Measurements from ENCODE around the gene AGBL5.

The AGBL5 gene

DNA sequence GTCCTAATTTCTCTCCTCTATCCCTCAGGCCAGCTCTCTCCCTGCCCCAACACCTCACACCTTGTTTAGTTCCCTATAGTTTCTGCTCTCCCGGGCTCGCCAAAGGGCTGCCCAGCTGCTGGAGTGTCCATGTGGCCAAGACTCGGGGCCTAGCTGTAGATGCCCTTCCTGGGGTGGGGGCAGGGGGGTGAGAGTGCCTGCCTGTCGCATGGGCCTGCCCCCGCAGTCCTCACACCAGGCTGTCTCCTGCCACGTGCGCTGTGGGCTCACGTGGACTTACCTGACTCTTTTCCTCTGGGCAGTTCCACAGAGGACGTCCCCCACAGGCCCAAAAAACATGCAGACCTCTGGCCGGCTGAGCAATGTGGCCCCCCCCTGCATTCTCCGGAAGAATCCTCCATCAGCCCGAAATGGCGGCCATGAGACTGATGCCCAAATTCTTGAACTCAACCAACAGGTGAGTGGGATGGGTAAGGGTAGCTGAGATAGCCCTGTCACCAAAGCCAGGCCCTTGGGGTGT lies 26.1 kb upstream of the AGBL5 start:
- no peak for DNase-seq

DNA sequence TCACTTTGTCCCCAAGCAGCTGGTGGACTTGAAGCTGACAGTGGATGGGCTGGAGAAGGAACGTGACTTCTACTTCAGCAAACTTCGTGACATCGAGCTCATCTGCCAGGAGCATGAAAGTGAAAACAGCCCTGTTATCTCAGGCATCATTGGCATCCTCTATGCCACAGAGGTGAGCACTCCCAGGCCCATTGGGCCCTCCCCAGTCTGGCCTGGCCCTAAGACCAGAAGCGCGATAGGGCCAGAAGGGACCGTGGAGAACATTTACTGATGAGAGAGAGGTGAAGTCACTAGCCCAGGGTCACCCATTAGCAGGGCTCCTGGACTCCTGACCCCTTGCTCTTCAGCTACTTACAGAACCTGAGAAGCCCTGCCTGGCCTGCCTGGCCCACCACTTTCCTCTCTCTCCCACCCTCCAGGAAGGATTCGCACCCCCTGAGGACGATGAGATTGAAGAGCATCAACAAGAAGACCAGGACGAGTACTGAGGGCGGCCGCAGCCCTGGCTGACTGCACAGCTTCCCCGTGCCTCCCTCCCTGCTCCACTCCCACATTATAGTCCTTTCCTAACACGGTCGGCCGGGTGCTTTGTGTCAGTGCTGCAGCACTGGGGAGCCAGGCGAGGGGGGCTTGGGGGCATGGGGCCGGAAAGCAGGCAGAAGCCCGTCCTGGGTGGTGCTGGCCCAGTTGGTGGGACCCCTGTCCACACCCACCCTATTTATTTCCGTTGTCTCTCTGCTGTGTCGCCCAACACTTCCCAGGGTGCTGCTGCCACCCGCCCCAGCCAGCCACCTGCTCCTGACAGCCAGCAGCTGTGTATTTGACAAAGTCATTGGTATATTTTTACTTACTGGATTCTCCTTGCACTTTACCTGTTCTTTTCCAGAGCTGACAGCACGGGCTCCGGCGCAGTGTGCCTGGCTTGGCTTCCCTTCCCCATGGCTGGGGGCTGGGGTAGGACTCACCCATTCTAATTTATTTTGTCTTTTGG lies 25.3 kb upstream of the AGBL5 start:
- no peak for DNase-seq

DNA sequence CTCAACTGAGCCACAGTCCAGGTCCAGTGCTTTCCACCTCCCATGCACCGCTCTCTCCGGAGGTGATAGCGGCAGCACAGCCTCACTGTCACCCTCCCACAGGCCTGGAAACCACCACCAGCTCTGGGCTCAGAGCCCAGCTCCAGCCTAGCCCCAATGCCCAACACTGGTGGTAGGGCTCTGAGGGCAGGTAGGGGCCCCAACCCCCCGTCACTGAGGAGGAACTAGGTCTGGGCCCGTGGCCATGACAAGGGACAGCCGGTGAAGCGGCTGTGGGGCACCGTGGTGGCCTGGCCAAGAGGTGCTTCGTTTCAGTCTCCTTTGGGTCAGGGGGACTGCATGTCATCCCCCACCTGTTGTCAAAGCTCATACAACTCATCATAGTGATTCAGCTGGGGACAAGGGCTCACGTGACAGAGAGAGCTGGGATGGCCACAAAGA lies 24.2 kb upstream of the AGBL5 start:
- no peak for DNase-seq

- DNase-seq, result no peak
Observed at GRCh38 chr2:27029051-27029450, 22.4 kb upstream of the AGBL5 start.

- peak; percentile 91 for DNase-seq
Observed at GRCh38 chr2:27032495-27033252, 18.8 kb upstream of the AGBL5 start, which contains the start of gene TMEM214. Gene TMEM214 (plus strand): TSS chr2:27032965. CDS start chr2:27033016, 51 bp downstream.

- DNase-seq, result no peak
Observed at GRCh38 chr2:27033253-27033852, 18.1 kb upstream of the AGBL5 start.

GRCh38 chr2:27038012-27038411 lies 13.5 kb upstream of the AGBL5 start:
- no peak for DNase-seq

DNA sequence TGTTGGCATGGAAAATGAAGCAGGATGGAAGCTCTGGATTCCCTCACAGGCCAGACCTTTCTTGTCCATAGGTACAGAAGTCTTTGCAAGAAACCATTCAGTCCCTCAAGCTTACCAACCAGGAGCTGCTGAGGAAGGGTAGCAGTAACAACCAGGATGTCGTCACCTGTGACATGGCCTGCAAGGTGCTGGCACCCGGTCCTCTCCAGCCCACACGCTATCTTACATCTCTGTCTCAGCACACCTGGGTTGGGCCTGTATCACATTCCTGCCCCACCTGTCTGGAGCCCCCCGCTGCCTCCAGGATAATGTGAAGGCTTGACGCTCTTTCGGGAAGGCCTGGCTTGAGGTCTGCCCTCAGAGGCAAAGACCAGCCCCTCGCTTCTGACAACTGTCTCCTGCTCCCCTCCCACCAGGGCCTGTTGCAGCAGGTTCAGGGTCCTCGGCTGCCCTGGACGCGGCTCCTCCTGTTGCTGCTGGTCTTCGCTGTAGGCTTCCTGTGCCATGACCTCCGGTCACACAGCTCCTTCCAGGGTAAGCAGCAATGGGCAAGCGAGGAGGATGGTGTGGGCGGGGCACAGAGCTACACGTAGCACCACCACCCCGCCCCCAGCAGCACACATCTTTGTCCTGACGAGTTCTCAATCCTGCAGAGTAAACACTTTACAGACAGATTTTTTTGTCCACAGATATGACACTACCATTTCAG lies 12.7 kb upstream of the AGBL5 start:
- no peak for DNase-seq

GRCh38 chr2:27039426-27039825 lies 12.0 kb upstream of the AGBL5 start:
- DNase-seq, result no peak

DNA sequence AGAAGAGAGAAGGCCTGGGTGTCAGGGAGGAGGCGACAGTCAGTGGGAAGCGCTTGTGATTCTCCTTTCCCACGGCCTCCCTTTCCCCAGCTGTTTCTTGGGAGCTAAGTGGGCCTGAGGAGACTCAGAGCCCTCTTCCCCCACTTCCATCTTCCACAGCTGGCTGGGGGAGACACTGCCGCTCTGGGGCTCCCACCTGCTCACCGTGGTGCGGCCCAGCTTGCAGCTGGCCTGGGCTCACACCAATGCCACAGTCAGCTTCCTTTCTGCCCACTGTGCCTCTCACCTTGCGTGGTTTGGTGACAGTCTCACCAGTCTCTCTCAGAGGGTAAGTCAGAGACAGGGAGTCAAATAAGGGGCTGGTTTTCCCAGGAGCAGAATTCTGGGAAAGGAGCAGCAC lies 11.6 kb upstream of the AGBL5 start:
- DNase-seq, result no peak

- no peak for DNase-seq
Observed at GRCh38 chr2:27040282-27040681, 11.2 kb upstream of the AGBL5 start.

GRCh38 chr2:27041752-27042151 lies 9.7 kb upstream of the AGBL5 start:
- DNase-seq, result no peak

DNA sequence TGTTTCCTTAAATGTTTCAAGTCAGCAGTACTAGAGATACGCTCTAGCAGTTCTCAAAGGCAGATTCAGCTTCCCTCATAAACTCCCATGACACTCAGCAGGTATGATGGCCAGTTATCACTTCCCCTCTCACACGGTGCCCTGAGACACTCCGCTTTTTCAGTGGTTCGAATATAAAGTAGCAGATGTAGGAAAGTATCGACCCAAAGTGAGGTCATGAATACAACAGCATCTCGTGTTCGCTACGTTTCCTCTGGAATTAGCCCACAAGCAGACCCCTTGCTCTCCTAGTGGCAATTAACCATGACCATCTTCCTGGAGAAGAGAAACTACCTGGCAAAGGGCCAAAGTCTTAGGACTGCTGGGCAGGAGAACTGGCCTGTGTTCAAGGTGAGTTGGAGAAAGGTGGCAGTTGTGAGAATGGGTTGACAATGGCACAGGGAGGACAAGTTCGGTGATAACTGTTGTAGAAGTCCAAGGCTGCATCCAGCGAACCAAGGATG lies 9.3 kb upstream of the AGBL5 start:
- DNase-seq, result peak; percentile 52

GRCh38 chr2:27042985-27043634 lies 8.4 kb upstream of the AGBL5 start:
- DNase-seq, result no peak

DNA sequence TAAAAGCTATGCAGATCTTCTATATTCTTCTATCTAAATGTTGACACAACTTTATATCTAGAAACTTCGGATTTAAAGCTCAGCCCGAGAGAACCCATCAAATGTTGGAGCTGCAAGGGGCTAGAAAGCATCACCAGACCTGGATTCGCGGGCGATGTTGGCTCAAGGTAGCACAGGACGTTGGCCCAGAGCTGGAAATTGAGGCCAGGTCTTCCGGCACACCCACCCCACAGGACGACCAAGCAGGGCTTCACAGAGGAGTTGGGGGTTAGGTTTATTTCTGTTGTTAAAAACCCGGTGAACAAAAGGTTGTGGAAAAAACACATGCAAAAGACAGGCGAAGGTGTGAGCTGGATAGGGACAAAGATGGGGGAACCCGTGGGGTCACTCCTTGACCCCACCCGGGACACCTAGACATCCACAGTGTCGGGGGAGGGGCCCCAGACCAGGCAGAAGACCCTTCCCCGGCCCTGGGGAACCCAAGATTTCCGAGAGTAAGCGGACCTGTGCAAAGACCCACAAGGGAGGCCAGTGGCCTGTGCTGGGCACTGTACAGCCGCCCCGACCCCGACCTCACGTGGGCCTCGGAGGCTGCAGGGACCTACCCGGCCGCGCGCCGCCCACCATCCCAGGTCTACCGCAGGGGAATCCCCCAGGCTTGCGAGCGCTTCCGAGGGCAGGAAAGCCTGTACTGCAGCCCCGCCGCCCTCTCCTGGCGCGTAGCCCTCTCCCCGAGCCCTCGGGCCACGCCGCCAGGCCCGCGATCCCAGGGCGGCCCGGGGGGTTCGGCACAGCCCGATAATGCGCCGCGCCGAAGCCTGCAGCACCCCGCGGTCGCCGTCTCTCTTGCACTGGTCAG lies 1.8 kb upstream of the AGBL5 start:
- peak; percentile 57 for DNase-seq

GRCh38 chr2:27050281-27050995 lies 1.0 kb upstream of the AGBL5 start:
- peak; percentile 96 for DNase-seq

DNA sequence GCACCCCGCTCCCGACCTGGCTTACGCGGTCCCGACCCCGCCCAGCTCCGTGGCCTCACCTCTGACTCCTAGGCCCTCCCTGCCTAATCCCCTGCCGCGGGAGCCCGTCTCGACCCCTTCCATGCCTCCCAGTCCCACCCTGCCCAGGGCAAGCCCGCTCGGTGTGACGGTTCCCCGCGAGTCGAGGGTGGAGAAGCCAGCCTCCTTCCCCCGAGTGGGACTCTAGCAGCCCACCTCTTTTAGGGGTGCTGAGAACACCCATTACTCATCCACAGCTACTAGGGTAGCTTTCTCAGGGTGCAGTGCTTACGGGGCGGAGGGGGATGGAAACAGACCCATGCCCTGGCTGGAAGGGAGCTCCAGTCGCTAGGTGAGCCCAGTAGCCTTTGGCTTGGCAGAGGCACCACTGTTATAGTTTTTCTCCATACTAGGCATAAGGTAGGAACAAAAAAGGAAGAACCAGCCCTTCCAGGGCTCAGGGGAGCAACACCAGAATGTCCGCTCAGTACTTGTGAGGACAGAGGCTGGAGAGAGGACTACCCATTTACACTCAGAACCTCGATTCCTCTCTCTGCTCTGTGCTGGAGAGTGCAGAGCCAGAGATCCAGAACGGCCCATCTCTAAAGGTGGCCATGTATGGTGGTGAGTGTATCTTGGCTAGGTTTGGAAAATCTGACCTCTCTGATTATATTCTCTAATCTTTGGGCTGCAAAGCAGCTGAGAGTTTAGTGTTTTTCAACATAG lies 606 bp downstream of the AGBL5 start:
- no peak for DNase-seq

DNA sequence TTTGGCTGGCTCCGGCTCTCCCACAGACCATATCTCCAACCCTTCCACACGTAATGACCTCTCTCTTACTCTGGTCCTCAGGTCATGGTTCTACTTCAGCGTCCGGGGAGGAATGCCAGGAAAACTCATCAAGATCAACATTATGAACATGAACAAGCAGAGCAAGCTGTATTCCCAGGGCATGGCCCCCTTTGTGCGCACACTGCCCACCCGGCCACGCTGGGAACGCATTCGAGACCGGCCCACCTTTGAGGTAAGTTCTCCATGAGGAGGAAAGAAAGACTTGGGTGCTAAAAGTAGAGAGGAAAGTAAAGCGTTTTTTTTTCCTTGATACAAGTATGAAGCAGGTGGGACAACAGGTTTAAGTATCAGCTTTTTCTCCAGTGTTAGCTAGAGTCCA lies 1.9 kb downstream of the AGBL5 start:
- DNase-seq, result no peak

DNA sequence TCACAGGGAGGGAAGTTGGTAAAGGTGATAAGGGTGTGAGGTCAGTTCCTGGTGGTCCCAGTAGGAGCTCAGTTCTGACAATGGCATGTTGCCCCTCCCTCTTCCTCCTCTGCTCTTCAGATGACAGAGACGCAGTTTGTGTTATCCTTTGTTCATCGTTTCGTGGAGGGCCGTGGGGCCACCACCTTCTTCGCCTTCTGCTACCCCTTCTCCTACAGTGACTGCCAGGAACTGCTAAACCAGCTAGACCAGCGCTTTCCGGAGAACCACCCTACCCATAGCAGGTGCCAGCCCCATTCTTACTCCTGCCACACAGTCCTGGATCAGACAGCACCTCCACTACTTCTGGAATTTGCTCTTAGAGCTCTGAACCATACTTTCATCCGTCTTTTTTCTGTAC lies 2.3 kb downstream of the AGBL5 start:
- no peak for DNase-seq

All from NCI-H345 (cell line).